Kidney (tissue), 14 donors: ENCODE results near the gene TMEM178B. TPM values are rescaled to one million over a fixed set of nuclear protein-coding genes. Genes with fewer than 3 reads are reported as not detected.
A peak's percentile ranks its signal among the peaks of the same experiment; 100 is the strongest.

ENCODE experiments used
- DNase-seq, 5 donors: peaks; one replicate each; pipeline ENCODE4 v3.0.0-alpha.2; 2013 to 2020
- FAIRE-seq: peaks from 2 replicates; lab custom pipeline; 2012; peaks lifted over from hg19 to GRCh38; lab: Jason Lieb, UNC
- H3K27ac ChIP-seq, 2 donors: one replicate each; pipeline ENCODE4 v1.7.0; 2013; ENCODE audit warnings: low read depth in 2 of 2, low read length in 2 of 2, inconsistent platforms in 1 of 2
- H3K27me3 ChIP-seq: one replicate; pipeline ENCODE4 v1.7.1; 2013; ENCODE audit warnings: low read length, inconsistent platforms; ENCODE audit not compliant: control insufficient read depth, insufficient read depth
- H3K36me3 ChIP-seq, 3 donors: one replicate each; pipeline versions ENCODE4 v1.7.0 to v1.7.1; 2013; ENCODE audit warnings: low read length in 3 of 3, control low read depth in 1 of 3, inconsistent platforms in 1 of 3; ENCODE audit not compliant: insufficient read depth in 3 of 3, control insufficient read depth in 2 of 3
- H3K4me1 ChIP-seq, 3 donors: one replicate each; pipeline versions ENCODE4 v1.7.0 to v1.7.1; 2013; ENCODE audit warnings: low read length in 3 of 3, inconsistent platforms in 1 of 3, low read depth in 1 of 3; ENCODE audit not compliant: control insufficient read depth in 2 of 3, insufficient read depth in 2 of 3
- H3K4me3 ChIP-seq, 3 donors: one replicate each; pipeline versions ENCODE4 v1.7.0 to v1.8.1; 2013; ENCODE audit warnings: low read length in 3 of 3, control low read depth in 1 of 3, inconsistent platforms in 1 of 3
- H3K9ac ChIP-seq, 3 donors: one replicate each; pipeline versions ENCODE4 v1.7.0 to v1.7.1; 2013; ENCODE audit warnings: low read length in 3 of 3, control low read depth in 1 of 3, inconsistent platforms in 1 of 3
- H3K9me3 ChIP-seq, 3 donors: one replicate each; pipeline versions ENCODE4 v1.7.0 to v1.7.1; 2013; ENCODE audit warnings: low read length in 3 of 3, control low read depth in 1 of 3, inconsistent platforms in 1 of 3; ENCODE audit not compliant: control insufficient read depth in 2 of 3, insufficient read depth in 1 of 3
- intact Hi-C: fragments of 100-400 bp; cut with DNase I; formaldehyde crosslinking; loops from one replicate; pipeline ENCODE4 v1.11.1; 2022
- polyA plus RNA-seq: library from polyadenylated mRNA; stranded (reverse); fragments of 350-450 nt; fragmentation: Illumina TruSeq; extraction: RNeasy Lipid Tissue Mini Kit (QIAGEN cat#74804); gene quantifications from one replicate; pipeline ENCODE4 v1.2.3, GENCODE V29; 2014; ENCODE audit warnings: low read depth, low replicate concordance; ENCODE audit not compliant: insufficient read depth
- total RNA-seq: library from RNA; stranded (reverse); fragmentation: NEBNext Ultra II Directional; extraction: Animal tissue kit (Norgen Biotek cat#: 25700); gene quantifications from one replicate; pipeline ENCODE4 v1.2.1, GENCODE V29; 2021
- TF ChIP-seq, protein P1 (sequence below): IDR thresholded peaks from 3 replicates; pipeline ENCODE4 v1.5.1; 2012; ENCODE audit warnings: mild to moderate bottlenecking, moderate library complexity, borderline replicate concordance; ENCODE audit not compliant: insufficient read depth; ENCODE audit errors: extremely low read depth
- donor health status: control.
- donor health status: control.
- donor health status: control.
- donor health status: control.
- donor health status: control.
- donor health status: DM: yes; HTN: yes; CAD: no.
- donor health status: Normal renal cell carcinoma (clear cell type).

The TMEM178B gene
- total and polyA plus RNA-seq, 2 donors from 2014 or later: 0.58 to 20.0 TPM

DNA sequence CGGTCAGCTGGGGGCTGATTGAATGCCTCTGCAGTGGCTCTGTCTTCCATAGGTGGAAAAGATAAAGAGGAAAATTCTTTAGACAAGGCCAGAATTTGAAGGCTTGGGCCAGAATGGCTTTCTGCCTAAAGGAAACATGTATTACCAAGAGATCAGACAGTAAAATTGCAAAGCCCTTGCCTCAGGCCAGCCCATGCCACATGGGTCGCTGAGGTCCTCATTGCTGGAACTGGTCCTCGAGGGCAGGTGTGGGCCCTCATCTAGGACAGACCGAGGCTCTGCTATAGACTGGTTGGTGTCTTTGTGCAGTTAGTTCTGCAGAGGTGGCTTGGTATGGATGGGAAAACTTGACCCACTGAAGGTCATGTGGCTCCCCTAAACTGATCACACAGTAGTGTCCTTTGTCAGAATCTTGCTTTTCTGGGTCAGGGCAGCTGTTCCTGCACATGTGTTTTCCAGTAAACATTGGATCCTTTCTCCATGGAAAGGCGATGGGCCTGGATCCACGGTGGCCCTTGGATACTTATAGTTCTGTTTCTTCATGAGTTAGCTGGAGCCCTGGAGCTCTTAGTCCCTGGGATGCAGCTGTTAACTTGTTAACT is 80.4 kb downstream of the TMEM178B start:
- Histone ChIP-seq H3K27ac (no peak overlapping the region), H3K9me3 (no peaks in the 10 kb centered on the region), H3K36me3 (no peaks in the 10 kb centered on the region), H3K27me3 (no peaks in the 10 kb centered on the region), H3K4me3 (no peak overlapping the region), H3K4me1 (no peaks in the 10 kb centered on the region), H3K9ac (no peak overlapping the region)
- FAIRE-seq (no peak), DNase-seq (no peak)
- intact Hi-C loops: no loop called here
- TF ChIP-seq, protein P1, sequence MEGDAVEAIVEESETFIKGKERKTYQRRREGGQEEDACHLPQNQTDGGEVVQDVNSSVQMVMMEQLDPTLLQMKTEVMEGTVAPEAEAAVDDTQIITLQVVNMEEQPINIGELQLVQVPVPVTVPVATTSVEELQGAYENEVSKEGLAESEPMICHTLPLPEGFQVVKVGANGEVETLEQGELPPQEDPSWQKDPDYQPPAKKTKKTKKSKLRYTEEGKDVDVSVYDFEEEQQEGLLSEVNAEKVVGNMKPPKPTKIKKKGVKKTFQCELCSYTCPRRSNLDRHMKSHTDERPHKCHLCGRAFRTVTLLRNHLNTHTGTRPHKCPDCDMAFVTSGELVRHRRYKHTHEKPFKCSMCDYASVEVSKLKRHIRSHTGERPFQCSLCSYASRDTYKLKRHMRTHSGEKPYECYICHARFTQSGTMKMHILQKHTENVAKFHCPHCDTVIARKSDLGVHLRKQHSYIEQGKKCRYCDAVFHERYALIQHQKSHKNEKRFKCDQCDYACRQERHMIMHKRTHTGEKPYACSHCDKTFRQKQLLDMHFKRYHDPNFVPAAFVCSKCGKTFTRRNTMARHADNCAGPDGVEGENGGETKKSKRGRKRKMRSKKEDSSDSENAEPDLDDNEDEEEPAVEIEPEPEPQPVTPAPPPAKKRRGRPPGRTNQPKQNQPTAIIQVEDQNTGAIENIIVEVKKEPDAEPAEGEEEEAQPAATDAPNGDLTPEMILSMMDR: no peak

DNA sequence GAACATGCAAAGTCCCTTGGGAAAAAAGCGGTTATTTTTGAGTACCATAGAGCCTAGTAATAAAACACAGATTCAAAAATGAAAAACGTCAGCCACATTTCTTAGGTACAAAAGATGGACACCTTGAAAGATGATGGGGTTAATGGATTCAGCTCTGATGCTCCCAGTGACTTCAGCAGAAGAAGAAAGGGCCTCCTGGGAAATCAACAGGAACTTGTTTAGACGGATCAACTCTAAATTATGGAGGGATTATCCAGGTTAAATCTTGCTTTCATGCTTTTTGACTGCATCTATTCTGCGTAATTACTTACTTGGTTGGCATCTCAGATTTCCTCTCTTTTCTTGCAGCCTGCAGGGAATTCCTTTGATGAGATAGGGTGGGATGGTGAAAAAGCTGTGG is 82.5 kb downstream of the TMEM178B start:
- DNase-seq (no peak), FAIRE-seq (no peak)
- Histone ChIP-seq H3K4me1 (no peaks in the 10 kb centered on the region), H3K36me3 (no peaks in the 10 kb centered on the region), H3K9ac (no peak overlapping the region), H3K27ac (no peak overlapping the region), H3K4me3 (no peak overlapping the region), H3K27me3 (no peaks in the 10 kb centered on the region), H3K9me3 (no peaks in the 10 kb centered on the region)
- intact Hi-C loops: no loop called here
- TF ChIP-seq, protein P1: no peak

DNA sequence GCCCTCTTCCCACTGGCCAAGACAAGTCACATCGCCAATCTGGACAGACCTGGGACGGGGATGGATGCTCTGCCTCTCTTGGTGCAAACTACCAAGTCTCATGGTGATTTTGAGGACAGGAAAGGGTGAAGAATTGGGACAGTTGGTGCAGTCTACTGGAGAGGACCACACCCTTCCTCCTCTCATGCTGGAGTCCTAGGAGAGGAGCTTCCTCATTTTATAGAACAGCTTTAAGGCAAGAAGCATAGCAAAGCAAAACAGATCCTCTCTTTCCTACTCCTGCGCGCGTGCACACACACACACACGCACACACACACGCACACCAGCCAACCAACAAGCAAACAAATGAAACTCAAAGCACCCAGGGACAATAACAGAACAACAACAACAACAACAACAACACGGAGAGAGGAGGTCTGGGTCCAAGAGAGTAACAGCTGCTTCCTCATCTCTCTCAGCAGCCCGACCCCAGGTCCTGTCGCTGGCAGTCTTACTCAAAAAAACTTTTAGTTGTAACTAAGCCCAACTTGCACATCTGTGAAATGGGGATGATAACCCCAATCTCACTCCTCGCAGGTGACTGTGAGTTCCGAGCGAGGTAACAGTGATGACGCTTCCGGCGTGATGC is 83.4 kb downstream of the TMEM178B start:
- Histone ChIP-seq H3K4me3 (no peak overlapping the region), H3K27me3 (no peaks in the 10 kb centered on the region), H3K27ac (no peak overlapping the region), H3K4me1 (peaks cover 0 to 2% (median 0%) of the 10 kb centered on the region in 3 donors), H3K36me3 (no peaks in the 10 kb centered on the region), H3K9ac (no peak overlapping the region), H3K9me3 (no peaks in the 10 kb centered on the region)
- FAIRE-seq (no peak), DNase-seq (no peak)
- intact Hi-C loops: no loop called here
- TF ChIP-seq, protein P1: no peak

DNA sequence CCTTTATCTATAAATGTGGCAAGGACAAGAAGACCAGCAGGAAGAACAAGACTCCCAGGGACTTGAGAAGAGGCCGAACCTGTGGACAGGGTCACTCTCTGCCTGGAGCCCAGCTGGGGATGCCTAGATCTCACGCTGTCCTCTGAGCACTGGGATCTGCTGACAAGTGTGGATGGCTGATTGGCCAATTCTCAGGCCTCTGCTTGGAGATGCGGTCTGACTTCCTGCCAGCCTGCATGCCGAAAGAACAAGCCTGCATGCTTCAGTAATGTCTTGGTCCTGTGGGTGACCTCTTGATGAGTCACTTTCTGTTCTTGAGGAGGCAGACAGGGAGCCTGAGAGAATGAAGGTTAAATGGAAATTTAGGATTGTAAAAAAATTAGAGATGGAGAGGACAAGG is 84.7 kb downstream of the TMEM178B start:
- H3K4me1 ChIP-seq: peaks cover 0 to 2% (median 0%) of the 10 kb centered on the region in 3 donors
- DNase-seq (peak in 1 of 5 donors; percentile 87), FAIRE-seq (no peak)
- no peaks in the 10 kb centered on the region for H3K27me3 ChIP-seq
- H3K9ac ChIP-seq: no peak overlapping the region
- no peak overlapping the region for H3K4me3 ChIP-seq
- H3K36me3 ChIP-seq: no peaks in the 10 kb centered on the region
- intact Hi-C loops: no loop called here
- no peaks in the 10 kb centered on the region for H3K9me3 ChIP-seq
- TF ChIP-seq, protein P1: no peak
- no peak overlapping the region for H3K27ac ChIP-seq
